22Rv1 (cell line): ENCODE measurements around the gene NENF.
"Not testable (repeated sequence)": the region's sequence is repeated elsewhere in the genome, so short reads cannot be mapped to it uniquely, and the experiment has no call there.

Experiments used
- H3K27ac ChIP-seq: fragments of 450-650 bp; 2 replicates; pipeline ENCODE4 v1.5.1; 2017
- ZFX ChIP-seq: fragments of 450-650 bp; IDR thresholded peaks from 2 replicates; pipeline ENCODE4 v1.6.1; 2017; ENCODE audit warnings: antibody characterized with exemption, borderline replicate concordance
- TF ChIP-seq, protein P1 (sequence below): fragments of 450-650 bp; IDR thresholded peaks from 2 replicates; pipeline ENCODE4 v1.5.1; 2017; ENCODE audit warnings: mild to moderate bottlenecking

The NENF gene

DNA sequence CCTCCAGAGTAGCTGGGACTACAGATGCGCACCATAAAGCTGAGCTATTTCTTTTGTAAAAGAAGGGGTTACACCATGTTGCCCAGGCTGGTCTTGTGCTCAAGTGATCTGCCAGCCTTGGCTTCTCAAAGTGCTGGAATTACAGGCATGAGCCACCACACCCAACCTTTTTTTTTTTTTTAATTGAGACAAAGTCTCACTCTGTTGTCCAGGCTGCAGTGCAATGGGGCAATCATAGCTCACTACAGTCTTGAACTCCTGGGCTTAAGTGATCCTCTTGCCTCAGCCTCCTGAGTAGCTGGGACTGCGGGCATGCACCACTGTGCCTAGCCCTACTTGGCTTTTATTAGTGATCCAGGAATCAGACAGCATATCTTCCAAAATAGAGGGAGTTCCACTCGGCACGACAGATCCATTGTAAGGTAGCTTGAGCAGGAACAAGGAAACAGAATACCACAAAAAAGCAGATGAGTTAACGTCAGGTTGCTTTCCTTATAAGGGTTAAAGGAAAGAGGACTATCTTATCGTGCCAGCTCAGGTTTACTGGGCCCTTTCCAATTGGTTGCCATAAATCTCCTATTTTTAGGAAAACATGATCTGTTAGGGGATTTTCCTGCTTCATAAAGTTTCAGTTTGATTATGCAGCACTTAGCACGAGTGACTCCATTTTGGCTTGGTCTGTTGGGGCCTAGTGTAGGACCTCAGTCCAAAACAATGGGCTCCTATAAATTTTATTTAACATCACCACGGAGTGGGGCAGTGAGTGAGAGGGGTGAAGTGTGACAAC is 45.2 kb downstream of the NENF start:
- TF ChIP-seq, protein P1, sequence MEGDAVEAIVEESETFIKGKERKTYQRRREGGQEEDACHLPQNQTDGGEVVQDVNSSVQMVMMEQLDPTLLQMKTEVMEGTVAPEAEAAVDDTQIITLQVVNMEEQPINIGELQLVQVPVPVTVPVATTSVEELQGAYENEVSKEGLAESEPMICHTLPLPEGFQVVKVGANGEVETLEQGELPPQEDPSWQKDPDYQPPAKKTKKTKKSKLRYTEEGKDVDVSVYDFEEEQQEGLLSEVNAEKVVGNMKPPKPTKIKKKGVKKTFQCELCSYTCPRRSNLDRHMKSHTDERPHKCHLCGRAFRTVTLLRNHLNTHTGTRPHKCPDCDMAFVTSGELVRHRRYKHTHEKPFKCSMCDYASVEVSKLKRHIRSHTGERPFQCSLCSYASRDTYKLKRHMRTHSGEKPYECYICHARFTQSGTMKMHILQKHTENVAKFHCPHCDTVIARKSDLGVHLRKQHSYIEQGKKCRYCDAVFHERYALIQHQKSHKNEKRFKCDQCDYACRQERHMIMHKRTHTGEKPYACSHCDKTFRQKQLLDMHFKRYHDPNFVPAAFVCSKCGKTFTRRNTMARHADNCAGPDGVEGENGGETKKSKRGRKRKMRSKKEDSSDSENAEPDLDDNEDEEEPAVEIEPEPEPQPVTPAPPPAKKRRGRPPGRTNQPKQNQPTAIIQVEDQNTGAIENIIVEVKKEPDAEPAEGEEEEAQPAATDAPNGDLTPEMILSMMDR = no peak
- H3K27ac ChIP-seq = no peak overlapping the region

DNA sequence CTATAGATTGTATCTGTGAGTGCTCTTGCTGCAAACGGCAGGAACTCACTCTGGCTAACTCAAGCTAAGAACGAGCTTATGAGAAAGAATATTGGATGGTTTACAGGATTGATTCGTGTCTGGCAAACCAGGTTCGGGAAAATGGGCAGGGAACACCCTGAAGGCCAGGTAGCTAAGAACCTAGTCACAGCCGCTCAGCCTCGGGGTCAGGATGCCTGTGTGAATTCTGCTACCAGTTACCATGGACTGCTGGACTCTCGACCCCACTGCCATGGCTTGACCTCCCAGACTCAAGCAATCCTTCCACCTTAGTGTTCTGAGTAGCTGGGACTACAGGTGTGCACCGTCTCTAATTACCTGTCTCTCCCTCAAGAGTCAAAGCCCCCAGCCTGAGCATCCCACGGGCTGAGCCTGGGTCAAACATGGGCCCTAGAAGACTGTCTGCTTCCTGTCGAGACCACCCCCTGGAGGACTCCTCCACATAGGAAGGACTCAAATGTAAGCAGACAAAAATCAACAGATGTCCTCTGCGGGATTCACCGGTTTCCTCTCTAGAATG is 45.8 kb downstream of the NENF start:
- TF ChIP-seq, protein P1 = no peak
- TF ChIP-seq ZFX = no peak
- no peak overlapping the region for H3K27ac ChIP-seq

DNA sequence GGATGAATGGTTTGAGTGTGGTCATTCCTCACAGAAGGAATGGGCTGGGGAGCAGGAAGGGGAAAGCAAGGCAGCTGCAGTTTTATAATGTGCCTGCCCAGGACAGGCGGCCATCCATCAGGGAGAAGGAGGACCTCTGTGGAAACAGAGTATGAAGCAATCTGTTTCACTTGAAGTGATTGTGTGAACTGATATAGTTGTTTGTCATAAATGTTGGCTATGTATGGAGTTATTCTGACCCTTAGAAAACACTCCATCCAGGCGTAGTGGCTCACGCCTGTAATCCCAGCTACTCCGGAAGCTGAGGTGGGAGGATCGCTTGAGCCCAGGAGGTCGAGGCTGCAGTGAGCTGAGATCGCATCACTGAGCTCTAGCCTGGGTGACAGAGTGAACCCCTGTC is 46.5 kb downstream of the NENF start:
- TF ChIP-seq ZFX = no peak
- TF ChIP-seq, protein P1 = no peak
- no peak overlapping the region for H3K27ac ChIP-seq

DNA sequence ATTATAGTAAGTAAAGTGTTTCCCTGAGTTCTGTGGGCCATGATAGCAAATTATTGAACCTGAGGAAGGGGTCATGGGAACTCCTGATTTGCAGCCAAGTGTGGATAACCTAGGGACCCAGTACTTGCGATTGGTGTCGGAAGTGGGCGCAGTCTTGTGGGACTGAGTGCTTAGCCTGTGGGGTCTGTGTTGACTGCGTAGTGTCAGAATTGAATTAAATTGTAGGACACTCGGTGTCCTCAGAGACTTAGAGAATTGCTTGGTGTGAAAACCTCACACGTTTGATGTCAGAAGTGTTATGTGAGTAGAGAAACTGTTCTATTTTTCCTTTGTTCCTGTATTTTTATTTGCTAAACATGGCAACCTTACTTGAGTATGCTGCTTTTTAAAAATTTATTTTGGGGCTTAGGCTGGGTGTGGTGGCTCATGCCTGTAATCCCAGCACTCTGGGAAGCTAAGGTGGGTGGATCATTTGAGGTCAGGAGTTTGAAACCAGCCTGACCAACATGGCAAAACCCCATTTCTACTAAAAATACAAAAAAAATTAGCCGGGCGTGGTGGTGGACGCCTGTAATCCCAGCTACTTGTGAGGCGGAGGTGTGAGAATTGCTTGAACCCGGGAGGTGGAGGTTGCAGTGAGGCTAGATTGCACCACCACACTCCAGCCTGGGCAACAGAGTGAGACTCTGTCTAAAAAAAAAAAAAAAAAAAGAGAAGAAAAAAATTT is 48.2 kb downstream of the NENF start:
- not testable (repeated sequence) for H3K27ac ChIP-seq

DNA sequence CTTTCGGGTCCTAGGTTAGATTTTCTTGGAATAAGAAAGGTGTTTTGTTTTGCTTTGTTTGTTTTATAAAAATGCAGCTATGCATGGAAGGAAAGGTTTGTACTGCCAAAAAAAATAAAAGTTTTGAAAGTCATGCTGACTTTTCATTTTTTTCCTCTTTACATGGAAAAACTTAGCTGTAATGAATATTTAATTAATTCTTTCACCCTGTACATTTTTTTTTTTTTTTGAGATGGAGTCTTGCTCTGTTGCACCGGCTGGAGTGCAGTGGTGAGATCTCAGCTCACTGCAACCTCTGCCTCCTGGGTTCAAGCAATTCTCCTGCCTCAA is 48.7 kb downstream of the NENF start:
- no peak for TF ChIP-seq ZFX
- TF ChIP-seq, protein P1 = no peak
- H3K27ac ChIP-seq = no peak overlapping the region

DNA sequence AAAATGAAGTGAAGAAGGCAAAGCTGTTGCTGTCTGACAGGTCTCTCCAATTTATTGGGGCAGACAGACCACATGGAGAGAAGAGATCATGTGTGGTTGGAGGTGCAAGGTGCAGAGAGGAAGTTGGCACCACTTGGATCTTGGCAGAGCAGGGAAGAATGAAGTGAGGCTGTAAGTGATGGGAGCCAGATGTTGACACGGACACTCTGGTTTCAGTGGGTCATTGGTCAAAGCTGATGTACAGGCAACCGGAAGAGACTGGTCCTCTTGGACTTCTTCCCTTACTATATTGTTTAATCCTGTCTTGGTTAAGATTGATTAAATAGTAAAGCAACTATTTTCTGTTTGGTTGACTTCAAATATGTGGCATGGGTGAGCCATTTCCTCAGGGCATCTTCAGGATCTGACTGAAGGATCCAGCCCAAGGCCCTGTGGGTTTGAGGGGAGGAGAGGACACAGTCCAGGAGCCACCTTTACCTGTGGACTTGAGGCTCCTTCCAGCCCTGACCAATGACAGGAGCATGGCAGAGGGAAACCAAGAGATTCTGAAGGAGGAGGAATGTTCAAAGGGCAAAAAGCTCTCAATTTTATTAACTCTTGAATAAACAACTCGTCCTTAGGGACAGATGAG is 49.4 kb downstream of the NENF start:
- TF ChIP-seq ZFX = no peak
- TF ChIP-seq, protein P1 = no peak
- H3K27ac ChIP-seq = no peak overlapping the region

DNA sequence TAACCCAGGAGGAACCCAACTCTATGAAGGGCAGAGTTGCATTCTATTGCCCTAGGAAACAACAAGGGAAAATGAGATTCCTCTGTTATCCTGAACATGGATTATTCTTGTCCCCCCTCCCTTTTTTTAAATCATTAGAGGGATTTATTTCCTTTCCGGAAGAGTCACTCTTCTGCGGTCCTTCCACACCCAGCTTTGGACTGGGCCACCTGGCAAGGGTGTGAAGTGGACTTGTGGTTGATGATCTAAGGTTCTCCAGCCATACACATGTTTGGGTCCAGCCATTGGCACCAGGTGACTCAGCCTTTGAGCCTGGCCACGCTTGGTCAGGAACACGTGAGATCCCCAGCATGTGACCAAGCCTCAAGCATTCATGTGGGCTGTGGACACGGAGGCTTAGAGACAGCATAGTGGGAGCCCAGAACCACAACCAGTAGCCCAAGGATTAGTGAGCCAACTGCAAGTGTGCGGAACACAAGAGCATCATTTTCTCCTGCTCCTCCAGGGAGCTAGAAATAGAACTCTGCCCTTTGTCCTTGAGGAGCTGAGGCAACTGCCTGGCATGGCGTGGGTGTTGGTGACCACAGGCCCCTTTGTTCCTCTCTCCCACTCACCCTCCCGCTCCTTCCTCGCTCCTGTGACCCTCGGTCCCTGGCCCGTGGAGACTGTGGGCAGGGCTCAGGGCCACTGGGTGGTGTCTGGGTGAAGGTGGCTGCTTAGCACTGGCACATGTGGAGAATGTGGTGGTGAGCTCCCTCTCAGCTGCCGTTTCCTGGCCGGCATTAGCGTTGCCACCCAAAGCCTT is 50.1 kb downstream of the NENF start:
- no peak overlapping the region for H3K27ac ChIP-seq
- TF ChIP-seq, protein P1 = no peak
- TF ChIP-seq ZFX = no peak
